ENCODE measurements around the gene SLC35B2. TPM values are rescaled to one million over a fixed set of nuclear protein-coding genes. Genes with fewer than 3 reads are reported as not detected.

The SLC35B2 gene
- total RNA-seq, 4 donors from 2014 or later = 10.7 to 35.2 (median 26.5) TPM

DNA sequence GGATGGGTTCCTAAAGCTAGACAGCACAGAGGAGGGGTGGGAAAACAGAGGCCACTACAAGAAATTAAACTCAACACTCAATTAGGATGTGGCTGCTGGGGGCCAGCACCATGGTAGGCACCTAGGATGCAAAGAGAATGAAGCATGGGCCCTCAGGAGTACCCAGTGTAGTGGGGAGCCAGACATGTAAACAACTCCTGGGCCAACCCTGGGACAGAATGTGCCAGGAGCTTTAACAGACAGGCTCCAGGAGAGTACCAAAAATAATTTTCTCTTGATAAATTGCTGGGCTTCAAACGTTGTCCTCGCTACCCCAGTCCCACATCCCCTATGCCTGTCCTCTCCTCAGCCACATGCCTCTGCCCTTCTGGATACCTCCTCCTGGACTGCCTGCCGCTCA is 14.6 kb upstream of the SLC35B2 start:
- Histone ChIP-seq H3K27me3 (peaks cover 0 to 32% of the 10 kb centered on the region in 2 donors), H3K4me1 (peaks cover 0 to 21% (median 3%) of the 10 kb centered on the region in 4 donors)
- TF ChIP-seq POLR2A (IDR thresholded peaks at IDR 0.05) = no peak
- TF ChIP-seq CTCF (IDR thresholded peaks at IDR 0.05) = no peak

GRCh38 chr6:44271406-44271723 is 14.0 kb upstream of the SLC35B2 start:
- Histone ChIP-seq H3K9me3 (no peaks in the 10 kb centered on the region), H3K27ac (no peak overlapping the region), H3K27me3 (peaks cover 0 to 31% of the 10 kb centered on the region in 2 donors), H3K36me3 (no peaks in the 10 kb centered on the region), H3K4me3 (no peak overlapping the region), H3K4me1 (peaks cover 0 to 19% (median 3%) of the 10 kb centered on the region in 4 donors)
- TF ChIP-seq CTCF (IDR thresholded peaks at IDR 0.05) (no peak), POLR2A (IDR thresholded peaks at IDR 0.05) (no peak)
- DNase-seq = no peak

More for the DNA sequence above, 14.6 kb upstream of the SLC35B2 start:
- Histone ChIP-seq H3K27ac (no peak overlapping the region), H3K4me3 (no peak overlapping the region), H3K9me3 (no peaks in the 10 kb centered on the region), H3K36me3 (no peaks in the 10 kb centered on the region)
- DNase-seq = no peak

DNA sequence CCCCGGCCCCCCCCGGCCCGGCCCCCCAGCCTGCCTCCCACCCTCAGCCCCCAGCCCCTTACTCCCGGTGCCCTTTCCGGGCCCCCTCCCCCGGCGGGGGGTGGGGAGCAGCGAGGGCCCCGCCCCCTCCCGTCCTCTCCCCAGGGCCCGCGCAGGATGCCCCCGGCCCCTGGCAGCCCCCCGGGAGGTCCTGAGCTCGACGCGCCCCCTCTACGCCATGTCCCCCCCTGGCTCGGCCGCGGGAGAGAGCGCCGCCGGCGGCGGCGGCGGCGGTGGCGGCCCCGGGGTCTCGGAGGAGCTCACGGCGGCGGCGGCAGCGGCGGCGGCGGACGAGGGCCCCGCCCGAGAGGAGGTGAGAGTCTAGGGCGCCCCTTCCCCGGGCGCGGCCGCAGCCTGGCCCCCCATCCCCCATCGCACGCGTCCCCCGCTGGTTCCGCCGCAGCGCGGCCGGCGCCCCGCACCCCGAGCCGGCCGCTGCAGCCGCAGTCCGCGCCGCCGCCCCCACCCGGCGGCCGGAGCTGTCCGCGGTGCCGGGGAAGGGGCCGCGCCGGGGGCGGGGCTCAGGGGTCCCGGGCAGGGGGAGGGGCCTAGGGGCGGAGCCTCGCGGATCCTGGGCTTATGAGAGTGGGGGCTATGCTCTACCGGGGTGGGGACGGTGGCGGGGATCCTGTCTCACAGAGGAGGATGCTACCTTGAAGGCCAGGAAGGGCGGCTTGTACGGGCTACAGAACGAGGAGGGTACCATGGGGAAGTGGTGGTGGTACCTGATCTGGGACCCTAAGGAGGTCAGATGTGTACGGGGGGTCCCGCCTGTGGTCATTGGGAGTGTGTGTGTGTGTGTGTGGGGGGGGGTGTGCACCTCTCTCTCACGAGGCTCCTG is 13.4 kb upstream of the SLC35B2 start:
- TF ChIP-seq CTCF (IDR thresholded peaks at IDR 0.05) (no peak), POLR2A (IDR thresholded peaks at IDR 0.05) (no peak)
- no peak for DNase-seq
- H3K27me3 ChIP-seq = peaks cover 0 to 25% of the 10 kb centered on the region in 2 donors
- H3K36me3 ChIP-seq = no peaks in the 10 kb centered on the region
- H3K27ac ChIP-seq = no peak overlapping the region
- H3K4me1 ChIP-seq = peaks cover 0 to 13% (median under 1%) of the 10 kb centered on the region in 4 donors
- no peaks in the 10 kb centered on the region for H3K9me3 ChIP-seq
- H3K4me3 ChIP-seq = peak overlapping the region; percentile 23 to 58 (median 49)

DNA sequence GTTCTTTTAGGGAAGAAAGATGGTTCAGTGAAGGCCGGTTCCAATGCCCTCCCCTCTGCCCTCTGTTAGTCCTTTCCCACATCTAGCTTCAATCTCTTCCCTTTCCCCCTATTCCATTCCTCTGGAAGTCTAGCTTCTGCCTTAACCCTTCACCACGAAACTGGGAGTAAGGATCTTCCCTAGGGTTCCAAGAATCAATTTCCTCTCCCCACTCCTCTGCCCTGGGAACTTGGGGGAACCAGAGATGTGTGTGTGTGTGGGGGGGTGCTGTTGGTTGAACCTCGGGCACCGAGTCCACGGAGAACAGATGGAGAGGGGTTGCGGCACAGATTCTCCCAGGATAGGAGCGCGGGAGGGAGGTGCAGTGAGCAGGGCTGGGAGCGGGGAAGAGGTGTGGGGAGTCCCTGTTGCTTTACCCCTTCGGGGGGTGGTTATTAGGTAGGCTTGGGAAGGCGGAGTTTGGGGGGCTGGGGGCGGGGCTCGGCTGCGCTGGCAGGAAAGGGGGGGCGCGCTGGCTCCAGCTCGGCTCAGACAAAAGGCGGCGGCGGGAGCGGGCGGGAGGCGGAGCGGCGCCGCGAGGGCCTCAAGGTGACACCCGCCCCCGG is 12.7 kb upstream of the SLC35B2 start, which contains the start of gene TMEM151B:
Gene TMEM151B, plus strand, starts transcription at position 530 of the 605 bp plus-strand sequence. CDS start 293 bp downstream, outside the sequence.
- H3K27ac ChIP-seq = no peak within 1 kb of the TSS
- peak within 1 kb of the TSS; percentile 23 to 58 (median 49) for H3K4me3 ChIP-seq
- no peaks in the 10 kb centered on the region for H3K36me3 ChIP-seq
- H3K9me3 ChIP-seq = no peaks in the 10 kb centered on the region
- H3K4me1 ChIP-seq = peaks cover 0 to 9% (median 0%) of the 10 kb centered on the region in 4 donors
- DNase-seq = no peak
- H3K27me3 ChIP-seq = peaks cover 0 to 19% of the 10 kb centered on the region in 2 donors
- TF ChIP-seq POLR2A (IDR thresholded peaks at IDR 0.05) = no peak
- TF ChIP-seq CTCF (IDR thresholded peaks at IDR 0.05) = no peak

DNA sequence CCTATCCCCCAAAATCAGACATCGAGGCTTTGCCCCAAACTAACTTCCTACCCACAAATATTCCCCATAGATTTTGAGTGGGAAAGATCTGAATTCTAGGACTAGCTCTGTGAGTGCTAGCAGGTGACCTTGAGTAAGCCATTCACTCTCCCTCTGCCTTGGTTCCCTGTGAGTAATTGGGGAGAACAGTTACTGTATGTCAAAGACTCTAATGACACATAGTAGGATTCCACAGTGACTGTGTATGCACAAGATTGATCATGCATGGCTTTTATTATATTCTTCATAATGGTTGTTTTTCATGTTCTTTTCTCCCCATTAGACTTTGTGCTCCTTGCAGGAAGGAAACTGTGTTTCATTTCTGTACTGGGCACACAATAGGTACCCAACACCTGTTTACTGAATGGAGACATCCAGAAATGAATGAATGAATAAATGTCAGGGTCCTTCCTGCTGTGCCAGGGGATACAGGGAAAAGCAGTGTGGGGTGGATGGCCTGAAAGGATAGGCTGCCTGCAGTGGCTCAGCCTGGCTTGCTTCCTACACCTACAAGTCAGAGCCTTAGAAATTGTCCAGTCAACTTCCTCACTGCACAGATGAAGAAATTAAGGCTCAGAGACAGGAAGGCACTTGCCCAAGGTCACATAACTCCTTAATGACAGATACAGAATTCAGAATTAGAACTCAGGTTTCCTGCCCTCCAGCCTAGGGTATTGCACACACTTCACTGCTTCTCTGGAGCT is 12.0 kb upstream of the SLC35B2 start:
- no peaks in the 10 kb centered on the region for H3K36me3 ChIP-seq
- no peak overlapping the region for H3K27ac ChIP-seq
- H3K9me3 ChIP-seq = no peaks in the 10 kb centered on the region
- H3K27me3 ChIP-seq = peaks cover 0 to 19% of the 10 kb centered on the region in 2 donors
- peaks cover 0 to 14% (median 0%) of the 10 kb centered on the region in 4 donors for H3K4me1 ChIP-seq
- DNase-seq = no peak
- no peak overlapping the region for H3K4me3 ChIP-seq
- TF ChIP-seq CTCF (IDR thresholded peaks at IDR 0.05) (no peak), POLR2A (IDR thresholded peaks at IDR 0.05) (no peak)
